ENCODE results near the gene ZBTB25.

DNA sequence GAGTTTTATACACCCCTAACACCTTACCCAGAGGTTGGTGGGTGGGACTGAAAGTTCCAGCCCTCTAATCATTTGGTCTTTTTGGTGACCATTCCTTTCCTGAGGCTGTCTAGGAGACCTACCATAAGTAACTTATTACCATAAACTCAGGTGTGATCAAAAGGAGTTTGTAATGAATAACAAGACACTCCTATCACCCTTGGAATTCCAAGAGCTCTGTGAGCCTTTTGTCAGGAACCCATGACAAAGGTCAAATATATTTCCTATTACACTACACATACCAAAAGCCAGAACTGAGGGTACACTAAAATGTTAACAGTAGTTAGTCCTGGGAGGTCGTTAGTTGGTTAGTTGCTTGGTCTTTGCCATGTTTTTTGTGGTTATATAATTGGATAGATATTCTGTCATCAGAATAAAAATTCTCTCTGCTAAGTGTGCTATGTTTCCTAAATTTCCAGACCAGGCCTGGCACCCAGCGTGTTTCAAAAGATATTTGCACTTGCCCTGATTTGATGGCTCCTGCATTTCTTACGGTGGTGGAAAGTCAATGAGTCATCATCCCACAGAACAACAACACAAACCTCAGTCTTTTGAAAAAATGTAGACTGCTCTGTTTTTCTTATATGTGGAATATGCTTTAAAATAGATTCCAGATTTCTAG is 65.3 kb downstream of the ZBTB25 start:
- TF ChIP-seq, protein P1, sequence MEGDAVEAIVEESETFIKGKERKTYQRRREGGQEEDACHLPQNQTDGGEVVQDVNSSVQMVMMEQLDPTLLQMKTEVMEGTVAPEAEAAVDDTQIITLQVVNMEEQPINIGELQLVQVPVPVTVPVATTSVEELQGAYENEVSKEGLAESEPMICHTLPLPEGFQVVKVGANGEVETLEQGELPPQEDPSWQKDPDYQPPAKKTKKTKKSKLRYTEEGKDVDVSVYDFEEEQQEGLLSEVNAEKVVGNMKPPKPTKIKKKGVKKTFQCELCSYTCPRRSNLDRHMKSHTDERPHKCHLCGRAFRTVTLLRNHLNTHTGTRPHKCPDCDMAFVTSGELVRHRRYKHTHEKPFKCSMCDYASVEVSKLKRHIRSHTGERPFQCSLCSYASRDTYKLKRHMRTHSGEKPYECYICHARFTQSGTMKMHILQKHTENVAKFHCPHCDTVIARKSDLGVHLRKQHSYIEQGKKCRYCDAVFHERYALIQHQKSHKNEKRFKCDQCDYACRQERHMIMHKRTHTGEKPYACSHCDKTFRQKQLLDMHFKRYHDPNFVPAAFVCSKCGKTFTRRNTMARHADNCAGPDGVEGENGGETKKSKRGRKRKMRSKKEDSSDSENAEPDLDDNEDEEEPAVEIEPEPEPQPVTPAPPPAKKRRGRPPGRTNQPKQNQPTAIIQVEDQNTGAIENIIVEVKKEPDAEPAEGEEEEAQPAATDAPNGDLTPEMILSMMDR (IDR thresholded peaks at IDR 0.05): no peak
- no peak for TF ChIP-seq POLR2A (IDR thresholded peaks at IDR 0.05)

Measured in adrenal gland (tissue), 5 donors.